Keratinocyte (primary cell): Measurements from ENCODE around the gene HSDL1. TPM values are rescaled to one million over a fixed set of nuclear protein-coding genes. Genes with fewer than 3 reads are reported as not detected.

Source experiments
- DNase-seq: peaks from one replicate; pipeline ENCODE4 v3.0.0-alpha.2; 2011; ENCODE audit warnings: low read depth, missing footprints, low spot score
- FAIRE-seq: peaks from 2 replicates; lab custom pipeline; 2011; peaks lifted over from hg19 to GRCh38; lab: Jason Lieb, UNC
- H2AFZ ChIP-seq: 2 replicates; pipeline ENCODE4 v1.6.0; 2012; ENCODE audit warnings: low read length, control low read depth, inconsistent platforms; ENCODE audit not compliant: control insufficient read depth
- H3K27ac ChIP-seq: 2 replicates; pipeline ENCODE4 v1.5.1; 2011; ENCODE audit warnings: low read length; ENCODE audit not compliant: control insufficient read depth, insufficient read depth
- H3K27me3 ChIP-seq: 3 replicates; pipeline ENCODE4 v1.6.0; 2011; ENCODE audit warnings: low read length; ENCODE audit not compliant: control insufficient read depth, insufficient read depth; ENCODE audit errors: extremely low read depth
- H3K36me3 ChIP-seq, 2 experiments: 2 replicates in 1 of 2; 3 replicates in 1 of 2; pipeline ENCODE4 v1.5.1; 2011; ENCODE audit warnings: low read length in 2 of 2, mild to moderate bottlenecking in 1 of 2; ENCODE audit not compliant: control insufficient read depth in 2 of 2, insufficient read depth in 2 of 2; ENCODE audit errors: extremely low read depth in 1 of 2
- H3K4me1 ChIP-seq: 3 replicates; pipeline ENCODE4 v1.5.1; 2011; ENCODE audit warnings: low read length; ENCODE audit not compliant: control insufficient read depth, insufficient read depth; ENCODE audit errors: extremely low read depth
- H3K4me2 ChIP-seq: 3 replicates; pipeline ENCODE4 v1.6.0; 2011; ENCODE audit warnings: low read depth, low read length; ENCODE audit not compliant: control insufficient read depth, insufficient read depth; ENCODE audit errors: extremely low read depth
- H3K4me3 ChIP-seq, 3 experiments: fragments of 200-600 bp in 1 of 3; sonication (generic) in 1 of 3; 2 replicates in 2 of 3; 3 replicates in 1 of 3; pipeline ENCODE4 v1.5.1; 2011 to 2016; ENCODE audit warnings: low read length in 3 of 3, mild to moderate bottlenecking in 3 of 3, control low read depth in 2 of 3, inconsistent platforms in 1 of 3, low read depth in 1 of 3, mixed read lengths in 1 of 3, mixed run types in 1 of 3, moderate library complexity in 1 of 3; ENCODE audit not compliant: control insufficient read depth in 2 of 3, insufficient read depth in 2 of 3; ENCODE audit errors: extremely low read depth in 1 of 3
- H3K79me2 ChIP-seq: 2 replicates; pipeline ENCODE4 v1.6.0; 2012; ENCODE audit warnings: low read length; ENCODE audit not compliant: control insufficient read depth, insufficient read depth
- H3K9ac ChIP-seq: 3 replicates; pipeline ENCODE4 v1.6.0; 2011; ENCODE audit warnings: low read length; ENCODE audit not compliant: control insufficient read depth, insufficient read depth; ENCODE audit errors: extremely low read depth
- H3K9me1 ChIP-seq: 3 replicates; pipeline ENCODE4 v1.6.0; 2011; ENCODE audit warnings: low read length; ENCODE audit not compliant: control insufficient read depth, insufficient read depth; ENCODE audit errors: extremely low read depth
- H3K9me3 ChIP-seq: 2 replicates; pipeline ENCODE4 v1.5.1; 2012; ENCODE audit warnings: low read depth, low read length; ENCODE audit not compliant: control insufficient read depth
- H4K20me1 ChIP-seq: 3 replicates; pipeline ENCODE4 v1.6.0; 2011; ENCODE audit warnings: low read length; ENCODE audit not compliant: control insufficient read depth, insufficient read depth; ENCODE audit errors: extremely low read depth
- EZH2 ChIP-seq: IDR thresholded peaks from one replicate; pipeline ENCODE4 v1.6.1; 2012; ENCODE audit warnings: inconsistent platforms, mild to moderate bottlenecking, low read length, moderate library complexity
- dilution Hi-C: fragments of 300-500 bp; cut with MboI; formaldehyde crosslinking; loops from one replicate; pipeline ENCODE4 v1.7.0; 2020; ENCODE audit warnings: low sequenced_read_pairs; ENCODE audit not compliant: extremely low pct_ligation_motif_present
- polyA plus RNA-seq, 5 experiments: library from polyadenylated mRNA; depleted of rRNA in 3 of 5; stranded (reverse) in 3 of 5; stranded (forward) in 1 of 5; unstranded in 1 of 5; fragments of >200 nt; gene quantifications; 1 replicate in 1 of 5; 2 replicates in 3 of 5; 3 replicates in 1 of 5; pipeline versions ENCODE4 v1.2.1 to v1.2.3, GENCODE V29; 2011 to 2012; ENCODE audit warnings: missing spikeins in 2 of 5, low read depth in 1 of 5, low replicate concordance in 1 of 5
- TF ChIP-seq, protein P1 (sequence below), 3 experiments: IDR thresholded peaks in 1 of 3; conservative IDR thresholded peaks in 1 of 3; optimal IDR thresholded peaks in 1 of 3; 2 replicates in 2 of 3; 3 replicates in 1 of 3; pipeline versions ENCODE3 to v1.5.1; 2011; ENCODE audit warnings: low read length in 3 of 3, mild to moderate bottlenecking in 3 of 3, moderate library complexity in 2 of 3, control low read depth in 1 of 3, inconsistent platforms in 1 of 3; ENCODE audit not compliant: insufficient read depth in 2 of 3; ENCODE audit errors: extremely low read depth in 1 of 3

Gene HSDL1
- polyA plus RNA-seq, 1 donor (not counting 4 experiments of a cell fraction or from before 2014, with no cell fraction given): 18.1 TPM

DNA sequence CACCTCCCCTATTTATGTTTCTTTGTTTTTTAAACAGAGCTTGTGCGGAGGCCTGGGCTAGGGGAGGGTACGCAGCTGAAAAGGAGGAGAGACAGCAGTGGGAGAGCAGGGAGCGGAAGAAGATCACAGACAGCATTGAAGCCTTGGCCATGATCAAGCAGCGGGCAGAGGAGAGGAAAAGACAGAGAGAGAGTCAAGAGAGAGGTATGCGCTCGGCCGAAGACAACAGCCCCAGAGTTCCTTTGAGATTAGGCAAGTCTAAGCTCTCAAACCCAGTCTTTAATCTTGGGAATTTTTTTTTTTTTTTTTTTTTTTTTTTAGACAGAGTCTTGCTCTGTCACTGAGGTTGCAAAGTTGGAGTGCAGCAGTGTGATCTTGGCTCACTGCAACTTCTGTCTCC lies 20.8 kb upstream of the HSDL1 start:
- dilution Hi-C loops: no loop called here

GRCh38 chr16:84161801-84162200 lies 16.8 kb upstream of the HSDL1 start:
- no peaks in the 10 kb centered on the region for H3K9me3 ChIP-seq

More for the DNA sequence above, 20.8 kb upstream of the HSDL1 start:
- H2AFZ ChIP-seq: no peak overlapping the region
- H3K27ac ChIP-seq: no peak overlapping the region
- H3K9ac ChIP-seq: no peak overlapping the region
- no peaks in the 10 kb centered on the region for H3K79me2 ChIP-seq
- H3K9me1 ChIP-seq: no peaks in the 10 kb centered on the region
- H3K27me3 ChIP-seq: peaks cover 10% of the 10 kb centered on the region
- no peaks in the 10 kb centered on the region for H3K4me1 ChIP-seq
- no peaks in the 10 kb centered on the region for H3K9me3 ChIP-seq
- DNase-seq: no peak
- TF ChIP-seq EZH2: no peak
- TF ChIP-seq, protein P1, sequence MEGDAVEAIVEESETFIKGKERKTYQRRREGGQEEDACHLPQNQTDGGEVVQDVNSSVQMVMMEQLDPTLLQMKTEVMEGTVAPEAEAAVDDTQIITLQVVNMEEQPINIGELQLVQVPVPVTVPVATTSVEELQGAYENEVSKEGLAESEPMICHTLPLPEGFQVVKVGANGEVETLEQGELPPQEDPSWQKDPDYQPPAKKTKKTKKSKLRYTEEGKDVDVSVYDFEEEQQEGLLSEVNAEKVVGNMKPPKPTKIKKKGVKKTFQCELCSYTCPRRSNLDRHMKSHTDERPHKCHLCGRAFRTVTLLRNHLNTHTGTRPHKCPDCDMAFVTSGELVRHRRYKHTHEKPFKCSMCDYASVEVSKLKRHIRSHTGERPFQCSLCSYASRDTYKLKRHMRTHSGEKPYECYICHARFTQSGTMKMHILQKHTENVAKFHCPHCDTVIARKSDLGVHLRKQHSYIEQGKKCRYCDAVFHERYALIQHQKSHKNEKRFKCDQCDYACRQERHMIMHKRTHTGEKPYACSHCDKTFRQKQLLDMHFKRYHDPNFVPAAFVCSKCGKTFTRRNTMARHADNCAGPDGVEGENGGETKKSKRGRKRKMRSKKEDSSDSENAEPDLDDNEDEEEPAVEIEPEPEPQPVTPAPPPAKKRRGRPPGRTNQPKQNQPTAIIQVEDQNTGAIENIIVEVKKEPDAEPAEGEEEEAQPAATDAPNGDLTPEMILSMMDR (optimal IDR thresholded peaks at IDR 0.05 in 1 of 3, IDR thresholded peaks at IDR 0.05 in 1 of 3, conservative IDR thresholded peaks at IDR 0.05 in 1 of 3; ENCODE audit: extremely low read depth in 1 of 3, insufficient read depth in 2 of 3, low read length in 3 of 3): no peak
- no peak overlapping the region for H3K4me2 ChIP-seq
- FAIRE-seq: no peak
- H3K36me3 ChIP-seq: no peaks in the 10 kb centered on the region
- H3K4me3 ChIP-seq: no peak overlapping the region
- H4K20me1 ChIP-seq: no peaks in the 10 kb centered on the region

More at GRCh38 chr16:84161801-84162200, 16.8 kb upstream of the HSDL1 start:
- Histone ChIP-seq H4K20me1 (no peaks in the 10 kb centered on the region), H2AFZ (no peak overlapping the region), H3K4me1 (no peaks in the 10 kb centered on the region), H3K9ac (no peak overlapping the region), H3K4me2 (no peak overlapping the region), H3K79me2 (no peaks in the 10 kb centered on the region), H3K9me1 (no peaks in the 10 kb centered on the region), H3K27me3 (peaks cover 7% of the 10 kb centered on the region), H3K4me3 (no peak overlapping the region), H3K27ac (no peak overlapping the region), H3K36me3 (no peaks in the 10 kb centered on the region)
- dilution Hi-C loops: no loop called here
- no peak for DNase-seq
- TF ChIP-seq, protein P1 (optimal IDR thresholded peaks at IDR 0.05 in 1 of 3, IDR thresholded peaks at IDR 0.05 in 1 of 3, conservative IDR thresholded peaks at IDR 0.05 in 1 of 3; ENCODE audit: extremely low read depth in 1 of 3, insufficient read depth in 2 of 3, low read length in 3 of 3): no peak
- no peak for TF ChIP-seq EZH2
- no peak for FAIRE-seq
